ENCODE data around the gene MMP10. TPM values are rescaled to one million over a fixed set of nuclear protein-coding genes. Genes with fewer than 3 reads are reported as not detected.

Gene MMP10
- polyA plus RNA-seq, 1 donor from 2014 or later, result not detected

GRCh38 chr11:102807921-102808320 lies 27.5 kb upstream of the MMP10 start:
- Histone ChIP-seq H3K9me2 (ENCODE audit: insufficient read depth, low read length) (no peaks in the 10 kb centered on the region), H3K36me3 (ENCODE audit: insufficient read depth, low read length) (no peaks in the 10 kb centered on the region), H3K9ac (ENCODE audit: low read length) (no peak overlapping the region), H3K9me3 (ENCODE audit: low read length) (no peaks in the 10 kb centered on the region), H2AFZ (ENCODE audit: low read depth, low read length) (no peak overlapping the region), H3K4me3 (ENCODE audit: low read length) (no peak overlapping the region), H3K27ac (ENCODE audit: low read length) (no peak overlapping the region), H3K79me2 (replicated peaks; ENCODE audit: insufficient read depth, low read length) (no peaks in the 10 kb centered on the region), H3K4me2 (ENCODE audit: low read length) (no peak overlapping the region), H3K27me3 (ENCODE audit: insufficient read depth, low read depth, low read length) (no peaks in the 10 kb centered on the region), H4K20me1 (ENCODE audit: insufficient read depth) (no peaks in the 10 kb centered on the region), H3F3A (ENCODE audit: insufficient read depth, low read length, poor library complexity, severe bottlenecking) (no peaks in the 10 kb centered on the region)
- TF ChIP-seq TAF1 (IDR thresholded peaks at IDR 0.05; ENCODE audit: low read depth), result no peak
- TF ChIP-seq RAD21 (conservative IDR thresholded peaks at IDR 0.05), result no peak
- TF ChIP-seq POLR2AphosphoS5 (IDR thresholded peaks at IDR 0.05), result no peak
- no peak for TF ChIP-seq CTCF (IDR thresholded peaks at IDR 0.05; ENCODE audit: poor library complexity, severe bottlenecking)
- TF ChIP-seq, protein P1, sequence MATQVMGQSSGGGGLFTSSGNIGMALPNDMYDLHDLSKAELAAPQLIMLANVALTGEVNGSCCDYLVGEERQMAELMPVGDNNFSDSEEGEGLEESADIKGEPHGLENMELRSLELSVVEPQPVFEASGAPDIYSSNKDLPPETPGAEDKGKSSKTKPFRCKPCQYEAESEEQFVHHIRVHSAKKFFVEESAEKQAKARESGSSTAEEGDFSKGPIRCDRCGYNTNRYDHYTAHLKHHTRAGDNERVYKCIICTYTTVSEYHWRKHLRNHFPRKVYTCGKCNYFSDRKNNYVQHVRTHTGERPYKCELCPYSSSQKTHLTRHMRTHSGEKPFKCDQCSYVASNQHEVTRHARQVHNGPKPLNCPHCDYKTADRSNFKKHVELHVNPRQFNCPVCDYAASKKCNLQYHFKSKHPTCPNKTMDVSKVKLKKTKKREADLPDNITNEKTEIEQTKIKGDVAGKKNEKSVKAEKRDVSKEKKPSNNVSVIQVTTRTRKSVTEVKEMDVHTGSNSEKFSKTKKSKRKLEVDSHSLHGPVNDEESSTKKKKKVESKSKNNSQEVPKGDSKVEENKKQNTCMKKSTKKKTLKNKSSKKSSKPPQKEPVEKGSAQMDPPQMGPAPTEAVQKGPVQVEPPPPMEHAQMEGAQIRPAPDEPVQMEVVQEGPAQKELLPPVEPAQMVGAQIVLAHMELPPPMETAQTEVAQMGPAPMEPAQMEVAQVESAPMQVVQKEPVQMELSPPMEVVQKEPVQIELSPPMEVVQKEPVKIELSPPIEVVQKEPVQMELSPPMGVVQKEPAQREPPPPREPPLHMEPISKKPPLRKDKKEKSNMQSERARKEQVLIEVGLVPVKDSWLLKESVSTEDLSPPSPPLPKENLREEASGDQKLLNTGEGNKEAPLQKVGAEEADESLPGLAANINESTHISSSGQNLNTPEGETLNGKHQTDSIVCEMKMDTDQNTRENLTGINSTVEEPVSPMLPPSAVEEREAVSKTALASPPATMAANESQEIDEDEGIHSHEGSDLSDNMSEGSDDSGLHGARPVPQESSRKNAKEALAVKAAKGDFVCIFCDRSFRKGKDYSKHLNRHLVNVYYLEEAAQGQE (IDR thresholded peaks at IDR 0.05; ENCODE audit: borderline replicate concordance), result no peak
- no peak for TF ChIP-seq SMC3 (conservative IDR thresholded peaks at IDR 0.05; ENCODE audit: poor library complexity)
- TF ChIP-seq MXI1 (conservative IDR thresholded peaks at IDR 0.05; ENCODE audit: poor library complexity, severe bottlenecking), result no peak
- TF ChIP-seq EP300 (conservative IDR thresholded peaks at IDR 0.05; ENCODE audit: poor library complexity, severe bottlenecking), result no peak
- no peak for TF ChIP-seq EZH2 (IDR thresholded peaks at IDR 0.05; ENCODE audit: borderline replicate concordance, insufficient read depth, low read length, poor library complexity, severe bottlenecking)

DNA sequence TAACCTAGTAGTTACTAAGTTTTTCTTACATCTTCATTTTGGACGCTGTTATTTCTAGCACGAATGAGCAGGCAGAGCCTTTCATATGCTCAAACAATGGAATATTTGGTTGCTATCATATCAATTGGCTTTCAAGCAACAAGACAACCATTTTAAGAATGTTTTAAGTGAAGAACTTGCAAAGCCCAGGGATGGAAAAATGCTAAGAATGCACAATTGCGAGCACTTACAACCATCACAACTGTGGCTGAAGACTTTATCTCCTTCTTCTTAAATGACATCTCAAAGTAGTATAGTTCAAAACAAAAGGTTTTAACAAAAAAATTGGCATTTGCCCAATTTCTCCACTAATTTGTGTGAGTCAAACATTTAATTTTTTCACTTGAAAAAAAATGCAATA lies 25.9 kb upstream of the MMP10 start:
- Histone ChIP-seq H3K36me3 (ENCODE audit: insufficient read depth, low read length) (no peaks in the 10 kb centered on the region), H3K9me3 (ENCODE audit: low read length) (no peaks in the 10 kb centered on the region), H3K4me3 (ENCODE audit: low read length) (no peak overlapping the region), H3K9ac (ENCODE audit: low read length) (no peak overlapping the region), H3K79me2 (replicated peaks; ENCODE audit: insufficient read depth, low read length) (no peaks in the 10 kb centered on the region), H3K27ac (ENCODE audit: low read length) (no peak overlapping the region), H3K9me2 (ENCODE audit: insufficient read depth, low read length) (no peaks in the 10 kb centered on the region), H3K4me2 (ENCODE audit: low read length) (no peak overlapping the region), H2AFZ (ENCODE audit: low read depth, low read length) (no peak overlapping the region), H3F3A (ENCODE audit: insufficient read depth, low read length, poor library complexity, severe bottlenecking) (no peaks in the 10 kb centered on the region), H3K27me3 (ENCODE audit: insufficient read depth, low read depth, low read length) (no peaks in the 10 kb centered on the region), H4K20me1 (ENCODE audit: insufficient read depth) (no peaks in the 10 kb centered on the region)
- no peak for TF ChIP-seq SMC3 (conservative IDR thresholded peaks at IDR 0.05; ENCODE audit: poor library complexity)
- no peak for TF ChIP-seq CTCF (IDR thresholded peaks at IDR 0.05; ENCODE audit: poor library complexity, severe bottlenecking)
- TF ChIP-seq POLR2AphosphoS5 (IDR thresholded peaks at IDR 0.05), result no peak
- TF ChIP-seq EP300 (conservative IDR thresholded peaks at IDR 0.05; ENCODE audit: poor library complexity, severe bottlenecking), result no peak
- no peak for TF ChIP-seq MXI1 (conservative IDR thresholded peaks at IDR 0.05; ENCODE audit: poor library complexity, severe bottlenecking)
- TF ChIP-seq EZH2 (IDR thresholded peaks at IDR 0.05; ENCODE audit: borderline replicate concordance, insufficient read depth, low read length, poor library complexity, severe bottlenecking), result no peak
- TF ChIP-seq TAF1 (IDR thresholded peaks at IDR 0.05; ENCODE audit: low read depth), result no peak

Measured in neural cell (in vitro differentiated cells).